MM.1S (cell line): ENCODE results near the gene RNF224.

Experiments used
- DNase-seq: peaks from one replicate; pipeline ENCODE4 v3.0.0-alpha.2; 2015
- H2AFZ ChIP-seq: fragments of 300-600 bp; sonication (generic); 2 replicates; pipeline ENCODE4 v1.6.0; 2016; ENCODE audit warnings: antibody characterized with exemption, low read length
- H3F3A ChIP-seq: fragments of 300-600 bp; sonication (generic); 2 replicates; pipeline ENCODE4 v1.6.1; 2016; ENCODE audit warnings: mild to moderate bottlenecking, antibody characterized with exemption, low read length, moderate library complexity, mixed read lengths; ENCODE audit not compliant: insufficient read depth
- H3K27ac ChIP-seq: fragments of 300-600 bp; sonication (generic); 2 replicates; pipeline ENCODE4 v1.5.1; 2016; ENCODE audit warnings: mild to moderate bottlenecking, low read length
- H3K27me3 ChIP-seq: fragments of 300-600 bp; sonication (generic); replicated peaks from 2 replicates; pipeline ENCODE4 v1.6.0; 2016; ENCODE audit warnings: low read length; ENCODE audit not compliant: insufficient read depth
- H3K36me3 ChIP-seq: fragments of 300-600 bp; sonication (generic); replicated peaks from 2 replicates; pipeline ENCODE4 v1.6.1; 2016; ENCODE audit warnings: mild to moderate bottlenecking, low read length, mixed read lengths; ENCODE audit not compliant: insufficient read depth
- H3K4me1 ChIP-seq: fragments of 300-600 bp; sonication (generic); 2 replicates; pipeline ENCODE4 v1.6.1; 2016; ENCODE audit warnings: low read length, mixed read lengths
- H3K4me2 ChIP-seq: fragments of 300-600 bp; sonication (generic); 2 replicates; pipeline ENCODE4 v1.6.0; 2016; ENCODE audit warnings: low read depth, low read length
- H3K4me3 ChIP-seq: fragments of 300-600 bp; sonication (generic); 2 replicates; pipeline ENCODE4 v1.5.1; 2016; ENCODE audit warnings: low read length, mixed read lengths
- H3K79me2 ChIP-seq: fragments of 300-600 bp; sonication (generic); 2 replicates; pipeline ENCODE4 v1.6.1; 2016; ENCODE audit warnings: mixed run types, low read length, mixed read lengths
- H3K9ac ChIP-seq: fragments of 300-600 bp; sonication (generic); 2 replicates; pipeline ENCODE4 v1.6.1; 2016; ENCODE audit warnings: low read length, mixed read lengths
- H3K9me2 ChIP-seq: fragments of 300-600 bp; sonication (generic); replicated peaks from 2 replicates; pipeline ENCODE4 v1.6.1; 2016; ENCODE audit warnings: mild to moderate bottlenecking, low read length, mixed read lengths; ENCODE audit not compliant: insufficient read depth
- H3K9me3 ChIP-seq: fragments of 300-600 bp; sonication (generic); replicated peaks from 2 replicates; pipeline ENCODE4 v1.6.1; 2016; ENCODE audit warnings: mild to moderate bottlenecking, low read length, mixed read lengths; ENCODE audit not compliant: insufficient read depth
- H4K20me1 ChIP-seq: fragments of 300-600 bp; sonication (generic); 2 replicates; pipeline ENCODE4 v1.6.1; 2016; ENCODE audit warnings: mild to moderate bottlenecking, low read length, moderate library complexity, mixed read lengths; ENCODE audit not compliant: insufficient read depth
- CTCF ChIP-seq: fragments of 300-600 bp; sonication (generic); IDR thresholded peaks from 2 replicates; pipeline ENCODE4 v1.5.1; 2016; ENCODE audit warnings: antibody characterized with exemption, low read length, mixed read lengths
- EZH2 ChIP-seq: fragments of 300-600 bp; sonication (generic); optimal IDR thresholded peaks from 2 replicates; pipeline ENCODE3; 2017; ENCODE audit warnings: low read depth, mild to moderate bottlenecking, antibody characterized with exemption, low read length, mixed read lengths
- EZH2phosphoT487 ChIP-seq: fragments of 300-600 bp; sonication (generic); IDR thresholded peaks from 2 replicates; pipeline ENCODE4 v1.6.1; 2018; ENCODE audit warnings: antibody characterized with exemption, low read length

Gene RNF224

GRCh38 chr9:137205126-137206069 lies 21.9 kb upstream of the RNF224 start, which contains the start of the genes NDOR1 and TMEM203:
Gene NDOR1, plus strand, starts transcription at chr9:137205700. Its CDS starts 78 bp downstream, at chr9:137205778.
Gene TMEM203, minus strand, starts transcription at chr9:137205648. Its CDS starts 234 bp downstream, at chr9:137205414.
- H3K4me2 ChIP-seq, result peak within 1 kb of the TSS; percentile 98
- TF ChIP-seq CTCF, result no peak
- no peaks in the 10 kb centered on the region for H3K9me3 ChIP-seq
- no peaks in the 10 kb centered on the region for H3K36me3 ChIP-seq
- peak within 1 kb of the TSS; percentile 24; the same call in 1 of the 2 replicates for H3K27ac ChIP-seq
- no peaks in the 10 kb centered on the region for H3K9me2 ChIP-seq
- peak; percentile 89 for DNase-seq
- peak within 1 kb of the TSS; percentile 90 for H3K4me3 ChIP-seq
- H3K27me3 ChIP-seq, result no peaks in the 10 kb centered on the region
- peak within 1 kb of the TSS; percentile 95 for H3K9ac ChIP-seq
- peaks cover 24% of the 10 kb centered on the region for H3K4me1 ChIP-seq
- peaks cover 14% of the 10 kb centered on the region; the same call in 1 of the 2 replicates for H3F3A ChIP-seq
- H4K20me1 ChIP-seq, result no peaks in the 10 kb centered on the region
- peak within 1 kb of the TSS; percentile 57 for H2AFZ ChIP-seq
- peaks cover 48% of the 10 kb centered on the region for H3K79me2 ChIP-seq

GRCh38 chr9:137206602-137207001 lies 20.7 kb upstream of the RNF224 start:
- no peaks in the 10 kb centered on the region for H3K36me3 ChIP-seq
- no peaks in the 10 kb centered on the region for H3K9me2 ChIP-seq
- TF ChIP-seq CTCF, result no peak
- H4K20me1 ChIP-seq, result no peaks in the 10 kb centered on the region
- peak overlapping the region; percentile 98 for H3K4me2 ChIP-seq
- peaks cover 48% of the 10 kb centered on the region for H3K79me2 ChIP-seq
- peak overlapping the region; percentile 90 for H3K4me3 ChIP-seq
- H2AFZ ChIP-seq, result no peak overlapping the region
- no peak overlapping the region for H3K27ac ChIP-seq
- peaks cover 7% of the 10 kb centered on the region; the same call in 1 of the 2 replicates for H3F3A ChIP-seq
- peaks cover 20% of the 10 kb centered on the region for H3K4me1 ChIP-seq
- H3K9ac ChIP-seq, result peak overlapping the region; percentile 95
- no peaks in the 10 kb centered on the region for H3K9me3 ChIP-seq
- H3K27me3 ChIP-seq, result no peaks in the 10 kb centered on the region
- DNase-seq, result no peak

- Histone ChIP-seq H3K4me2 (no peak overlapping the region), H3K27ac (no peak overlapping the region), H3K9me3 (no peaks in the 10 kb centered on the region), H3K79me2 (peaks cover 11% of the 10 kb centered on the region), H2AFZ (no peak overlapping the region), H3K9me2 (no peaks in the 10 kb centered on the region), H3K4me1 (peaks cover 5% of the 10 kb centered on the region), H3K9ac (no peak overlapping the region), H3K36me3 (no peaks in the 10 kb centered on the region), H4K20me1 (no peaks in the 10 kb centered on the region), H3K27me3 (no peaks in the 10 kb centered on the region), H3F3A (no peaks in the 10 kb centered on the region), H3K4me3 (no peak overlapping the region)
- TF ChIP-seq CTCF, result no peak
- TF ChIP-seq EZH2phosphoT487, result no peak
- TF ChIP-seq EZH2, result no peak
- DNase-seq, result no peak
Measured at GRCh38 chr9:137211532-137211931, 15.8 kb upstream of the RNF224 start.
